Upper lobe of left lung (tissue), 4 donors: ENCODE measurements around the gene TBC1D16.

Experiments used
- CTCF ChIP-seq, 6 experiments: fragments of 450-650 bp in 4 of 6; fragments of 200-600 bp in 2 of 6; sonication (generic) in 2 of 6; IDR thresholded peaks; one replicate each; pipeline ENCODE4 v1.5.1; 2016 to 2019; ENCODE audit warnings: antibody characterized with exemption in 6 of 6
- EP300 ChIP-seq, 4 donors: sonication (generic); formaldehyde crosslinking; IDR thresholded peaks; one replicate each; pipeline ENCODE4 v1.5.1; 2017; ENCODE audit warnings: antibody characterized with exemption in 4 of 4, control low read depth in 2 of 4
- POLR2A ChIP-seq, 4 donors: fragments of 450-650 bp; IDR thresholded peaks; one replicate each; pipeline ENCODE4 v1.5.1; 2016 to 2017; ENCODE audit warnings: antibody characterized with exemption in 4 of 4, mild to moderate bottlenecking in 2 of 4
- POLR2AphosphoS5 ChIP-seq, 2 donors: sonication (generic); formaldehyde crosslinking; IDR thresholded peaks; one replicate each; pipeline ENCODE4 v1.5.1; 2017; ENCODE audit warnings: antibody characterized with exemption in 2 of 2

GRCh38 chr17:80055597-80055996, 19.9 kb upstream of the TBC1D16 start:
- no peak for TF ChIP-seq CTCF (IDR thresholded peaks at IDR 0.05)
- no peak for TF ChIP-seq POLR2A (IDR thresholded peaks at IDR 0.05)
- TF ChIP-seq EP300 (IDR thresholded peaks at IDR 0.05) = no peak
- no peak for TF ChIP-seq POLR2AphosphoS5 (IDR thresholded peaks at IDR 0.05)
